ENCODE data around the gene ADGRD1. TPM values are rescaled to one million over a fixed set of nuclear protein-coding genes. Genes with fewer than 3 reads are reported as not detected.

The ADGRD1 gene
- total RNA-seq, 3 donors from 2014 or later = 11.6 to 47.5 (median 18.7) TPM

DNA sequence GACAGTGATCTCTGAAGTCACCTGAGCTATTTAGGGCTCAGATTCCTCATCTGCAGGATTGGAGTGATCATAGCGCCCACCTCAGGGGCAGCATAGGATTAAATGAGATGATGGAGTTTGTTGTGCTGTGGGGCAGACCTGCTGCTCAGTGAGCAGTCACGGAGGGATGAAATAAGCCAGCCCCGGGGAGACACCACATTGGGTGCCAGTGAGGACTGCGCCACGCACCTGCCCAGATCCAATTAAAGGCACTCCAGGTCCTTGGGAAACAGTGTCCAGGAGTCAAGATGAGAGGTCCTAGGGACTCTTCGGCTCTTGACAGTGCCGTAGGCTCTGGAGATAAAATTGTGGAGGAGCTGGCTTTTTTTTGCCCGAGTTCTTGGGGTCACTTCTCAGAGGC lies 166.2 kb downstream of the ADGRD1 start:
- Histone ChIP-seq H3K4me1 (no peaks in the 10 kb centered on the region), H3K36me3 (no peaks in the 10 kb centered on the region), H3K27me3 (peaks cover 0 to 16% of the 10 kb centered on the region in 2 donors), H3K9me3 (no peaks in the 10 kb centered on the region), H3K4me3 (no peak overlapping the region), H3K27ac (no peak overlapping the region)
- no peak for TF ChIP-seq POLR2A (IDR thresholded peaks at IDR 0.05)
- no peak for TF ChIP-seq CTCF (IDR thresholded peaks at IDR 0.05)
- no peak for TF ChIP-seq POLR2AphosphoS5 (IDR thresholded peaks at IDR 0.05)
- peak in 1 of 2 donors; percentile 10 for DNase-seq (ENCODE audit: low spot score in 2 of 2)
- intact Hi-C loops (cut with DNase I; ENCODE audit: low total_unique reads) = no loop called here

GRCh38 chr12:131120831-131121271 lies 167.1 kb downstream of the ADGRD1 start:
- intact Hi-C loops (cut with DNase I; ENCODE audit: low total_unique reads) = no loop called here
- Histone ChIP-seq H3K27me3 (peaks cover 0 to 16% of the 10 kb centered on the region in 2 donors), H3K36me3 (no peaks in the 10 kb centered on the region), H3K27ac (no peak overlapping the region), H3K9me3 (no peaks in the 10 kb centered on the region), H3K4me3 (no peak overlapping the region), H3K4me1 (no peaks in the 10 kb centered on the region)
- DNase-seq (ENCODE audit: low spot score in 2 of 2) = no peak
- no peak for TF ChIP-seq POLR2AphosphoS5 (IDR thresholded peaks at IDR 0.05)
- no peak for TF ChIP-seq CTCF (IDR thresholded peaks at IDR 0.05)
- no peak for TF ChIP-seq POLR2A (IDR thresholded peaks at IDR 0.05)

DNA sequence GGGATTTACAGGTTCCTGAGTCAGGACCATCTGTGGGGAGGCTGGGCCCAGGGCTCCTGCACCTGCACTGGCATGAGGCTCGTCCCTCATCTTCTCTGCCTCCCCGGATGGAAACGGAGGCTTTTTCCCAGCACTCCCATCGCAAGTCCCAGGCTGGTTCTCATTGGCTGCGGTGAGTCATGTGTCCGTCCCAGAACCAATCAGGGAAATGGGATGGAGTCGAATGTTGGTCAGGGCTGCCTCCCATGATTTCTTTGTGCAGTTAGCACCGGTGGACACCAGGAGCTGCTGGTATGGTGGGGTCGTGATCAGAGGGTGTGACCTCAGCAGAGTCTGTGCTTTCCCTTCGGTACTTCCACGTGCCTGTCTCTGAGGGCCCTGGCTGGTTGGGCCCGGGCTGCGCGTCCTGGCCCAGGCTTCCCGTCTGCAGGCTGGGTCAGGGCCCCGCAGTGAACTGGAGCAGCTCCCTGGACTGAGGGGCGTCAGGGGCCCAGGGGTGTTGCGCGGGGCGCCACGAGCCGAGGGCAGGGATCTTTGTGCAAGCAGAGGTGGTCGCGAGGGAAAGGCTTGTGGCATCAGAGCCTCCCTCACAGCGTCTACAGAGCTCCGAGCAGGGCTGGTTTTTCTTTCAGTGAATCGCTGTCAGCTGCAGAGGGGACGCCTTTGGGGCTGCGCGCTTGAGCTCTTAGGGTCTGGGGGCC lies 168.1 kb downstream of the ADGRD1 start:
- Histone ChIP-seq H3K27me3 (peaks cover 0 to 16% of the 10 kb centered on the region in 2 donors), H3K36me3 (no peaks in the 10 kb centered on the region), H3K9me3 (no peaks in the 10 kb centered on the region), H3K27ac (no peak overlapping the region), H3K4me3 (no peak overlapping the region), H3K4me1 (no peaks in the 10 kb centered on the region)
- intact Hi-C loops (cut with DNase I; ENCODE audit: low total_unique reads) = no loop called here
- TF ChIP-seq POLR2AphosphoS5 (IDR thresholded peaks at IDR 0.05) = no peak
- TF ChIP-seq POLR2A (IDR thresholded peaks at IDR 0.05) = no peak
- no peak for TF ChIP-seq CTCF (IDR thresholded peaks at IDR 0.05)
- DNase-seq (ENCODE audit: low spot score in 2 of 2) = no peak

GRCh38 chr12:131122631-131123030 lies 168.9 kb downstream of the ADGRD1 start:
- H3K27ac ChIP-seq = no peak overlapping the region
- TF ChIP-seq CTCF (IDR thresholded peaks at IDR 0.05) (no peak), POLR2A (IDR thresholded peaks at IDR 0.05) (no peak), POLR2AphosphoS5 (IDR thresholded peaks at IDR 0.05) (no peak)
- no peak overlapping the region for H3K4me3 ChIP-seq
- intact Hi-C loops (cut with DNase I; ENCODE audit: low total_unique reads) = no loop called here
- H3K4me1 ChIP-seq = no peaks in the 10 kb centered on the region
- no peaks in the 10 kb centered on the region for H3K36me3 ChIP-seq
- DNase-seq (ENCODE audit: low spot score in 2 of 2) = no peak
- no peaks in the 10 kb centered on the region for H3K9me3 ChIP-seq
- peaks cover 0 to 16% of the 10 kb centered on the region in 2 donors for H3K27me3 ChIP-seq

DNA sequence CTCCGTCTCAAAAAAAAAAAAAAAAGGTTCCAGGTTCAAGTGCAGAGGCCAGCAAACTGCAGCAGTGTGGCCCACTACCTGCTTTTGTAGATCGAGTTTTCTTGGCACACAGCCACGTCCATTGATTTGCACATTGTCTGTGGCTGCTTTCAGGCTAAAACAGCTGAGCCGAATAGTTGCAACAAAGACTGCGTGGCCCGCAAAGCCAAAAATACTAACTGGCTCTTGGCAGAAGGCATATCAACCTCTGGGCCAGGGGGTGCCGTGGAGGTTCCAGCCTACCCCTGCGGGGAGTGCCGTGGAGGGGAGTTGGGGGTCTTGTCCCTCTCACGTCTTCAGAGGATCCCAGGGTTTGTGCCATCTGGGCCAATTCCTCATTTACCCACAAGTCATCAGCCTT lies 170.1 kb downstream of the ADGRD1 start:
- intact Hi-C loops (cut with DNase I; ENCODE audit: low total_unique reads) = no loop called here
- Histone ChIP-seq H3K9me3 (no peaks in the 10 kb centered on the region), H3K36me3 (no peaks in the 10 kb centered on the region), H3K27me3 (peaks cover 0 to 16% of the 10 kb centered on the region in 2 donors), H3K27ac (no peak overlapping the region), H3K4me1 (no peaks in the 10 kb centered on the region), H3K4me3 (no peak overlapping the region)
- no peak for DNase-seq (ENCODE audit: low spot score in 2 of 2)
- no peak for TF ChIP-seq POLR2AphosphoS5 (IDR thresholded peaks at IDR 0.05)
- no peak for TF ChIP-seq CTCF (IDR thresholded peaks at IDR 0.05)
- TF ChIP-seq POLR2A (IDR thresholded peaks at IDR 0.05) = no peak

All from breast epithelium (tissue), 4 donors.